Left ventricle myocardium inferior (tissue), 1 donor: ENCODE measurements around the gene NDST3. TPM values are rescaled to one million over a fixed set of nuclear protein-coding genes. Genes with fewer than 3 reads are reported as not detected.

Experiments used
- DNase-seq: peaks from one replicate; pipeline ENCODE4 v3.0.0-alpha.2; 2020
- H3K27ac ChIP-seq: fragments of 200-600 bp; replicated peaks from 2 replicates; pipeline ENCODE4 v1.8.0; 2021
- H3K27me3 ChIP-seq: fragments of 200-600 bp; 2 replicates; pipeline ENCODE4 v1.8.0; 2021; ENCODE audit warnings: low read depth
- H3K36me3 ChIP-seq: fragments of 200-600 bp; 2 replicates; pipeline ENCODE4 v1.8.0; 2021
- H3K4me1 ChIP-seq: fragments of 200-600 bp; 2 replicates; pipeline ENCODE4 v1.8.0; 2021
- H3K4me3 ChIP-seq: fragments of 200-600 bp; 2 replicates; pipeline ENCODE4 v1.8.0; 2021; ENCODE audit warnings: mild to moderate bottlenecking, moderate library complexity
- H3K9me3 ChIP-seq: fragments of 200-600 bp; replicated peaks from 2 replicates; pipeline ENCODE4 v1.8.0; 2021
- intact Hi-C: fragments of 100-400 bp; cut with micrococcal nuclease; formaldehyde crosslinking; loops from one replicate; pipeline ENCODE4 v1.11.0; 2022
- total RNA-seq: library from RNA; stranded (reverse); fragmentation: NEBNext Ultra II Directional; extraction: Animal tissue kit (Norgen Biotek cat#: 25700); gene quantifications from one replicate; pipeline ENCODE4 v1.2.1, GENCODE V29; 2021
- TF ChIP-seq, protein P1 (sequence below): fragments of 200-600 bp; IDR thresholded peaks from 2 replicates; pipeline ENCODE4 v1.8.0; 2021; ENCODE audit warnings: antibody characterized with exemption, mild to moderate bottlenecking, borderline replicate concordance
- donor health status: DM: no; HTN: yes; CAD: no; lungs with severe emphysema.

The NDST3 gene
- total RNA-seq, 1 donor from 2014 or later: not detected

DNA sequence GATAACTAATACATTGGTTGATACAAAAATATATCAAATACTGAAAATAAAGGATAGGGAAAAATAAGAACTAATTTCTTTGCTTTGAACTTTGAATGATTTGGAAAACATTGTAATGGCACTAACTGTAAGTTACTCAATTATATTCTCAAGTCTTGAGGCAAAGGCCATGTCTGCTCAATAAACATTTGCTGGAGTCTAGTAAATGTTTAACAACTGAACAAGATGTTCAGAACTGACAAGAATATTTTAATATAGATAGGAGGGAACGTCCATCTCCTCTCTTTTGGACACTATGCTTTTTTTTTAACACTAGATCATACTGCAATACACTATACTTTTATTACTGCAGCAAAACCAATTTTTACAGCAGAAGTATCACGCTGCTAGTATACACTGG lies 242.3 kb downstream of the NDST3 start:
- Histone ChIP-seq H3K4me3 (no peak overlapping the region), H3K36me3 (no peaks in the 10 kb centered on the region), H3K27ac (no peak overlapping the region), H3K4me1 (peaks cover 35% of the 10 kb centered on the region), H3K9me3 (no peaks in the 10 kb centered on the region), H3K27me3 (peaks cover 9% of the 10 kb centered on the region)
- DNase-seq: no peak
- intact Hi-C loops: no loop called here
- TF ChIP-seq, protein P1, sequence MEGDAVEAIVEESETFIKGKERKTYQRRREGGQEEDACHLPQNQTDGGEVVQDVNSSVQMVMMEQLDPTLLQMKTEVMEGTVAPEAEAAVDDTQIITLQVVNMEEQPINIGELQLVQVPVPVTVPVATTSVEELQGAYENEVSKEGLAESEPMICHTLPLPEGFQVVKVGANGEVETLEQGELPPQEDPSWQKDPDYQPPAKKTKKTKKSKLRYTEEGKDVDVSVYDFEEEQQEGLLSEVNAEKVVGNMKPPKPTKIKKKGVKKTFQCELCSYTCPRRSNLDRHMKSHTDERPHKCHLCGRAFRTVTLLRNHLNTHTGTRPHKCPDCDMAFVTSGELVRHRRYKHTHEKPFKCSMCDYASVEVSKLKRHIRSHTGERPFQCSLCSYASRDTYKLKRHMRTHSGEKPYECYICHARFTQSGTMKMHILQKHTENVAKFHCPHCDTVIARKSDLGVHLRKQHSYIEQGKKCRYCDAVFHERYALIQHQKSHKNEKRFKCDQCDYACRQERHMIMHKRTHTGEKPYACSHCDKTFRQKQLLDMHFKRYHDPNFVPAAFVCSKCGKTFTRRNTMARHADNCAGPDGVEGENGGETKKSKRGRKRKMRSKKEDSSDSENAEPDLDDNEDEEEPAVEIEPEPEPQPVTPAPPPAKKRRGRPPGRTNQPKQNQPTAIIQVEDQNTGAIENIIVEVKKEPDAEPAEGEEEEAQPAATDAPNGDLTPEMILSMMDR: no peak

DNA sequence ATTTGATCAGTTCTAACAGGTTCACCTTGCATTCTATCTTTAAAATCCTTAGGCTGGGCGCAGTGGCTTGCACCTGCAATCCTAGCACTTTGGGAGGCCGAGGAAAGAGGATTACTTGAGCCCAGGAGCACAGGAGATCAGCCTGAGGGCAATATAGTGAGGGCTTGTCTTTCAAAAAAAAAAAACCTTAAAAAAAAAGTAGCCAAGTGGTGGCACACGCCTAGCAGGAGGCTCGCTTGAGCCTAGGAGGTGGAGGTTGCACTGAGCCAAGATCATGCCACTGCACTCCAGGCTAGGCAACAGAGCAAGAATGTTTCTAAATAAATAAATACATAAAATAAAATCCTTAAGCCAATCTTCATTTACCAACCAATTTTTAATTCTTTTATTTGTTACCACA lies 243.0 kb downstream of the NDST3 start:
- no peak overlapping the region for H3K27ac ChIP-seq
- H3K36me3 ChIP-seq: no peaks in the 10 kb centered on the region
- H3K9me3 ChIP-seq: no peaks in the 10 kb centered on the region
- DNase-seq: no peak
- TF ChIP-seq, protein P1: no peak
- peaks cover 3% of the 10 kb centered on the region for H3K27me3 ChIP-seq
- peaks cover 42% of the 10 kb centered on the region for H3K4me1 ChIP-seq
- H3K4me3 ChIP-seq: no peak overlapping the region
- intact Hi-C loops: no loop called here

DNA sequence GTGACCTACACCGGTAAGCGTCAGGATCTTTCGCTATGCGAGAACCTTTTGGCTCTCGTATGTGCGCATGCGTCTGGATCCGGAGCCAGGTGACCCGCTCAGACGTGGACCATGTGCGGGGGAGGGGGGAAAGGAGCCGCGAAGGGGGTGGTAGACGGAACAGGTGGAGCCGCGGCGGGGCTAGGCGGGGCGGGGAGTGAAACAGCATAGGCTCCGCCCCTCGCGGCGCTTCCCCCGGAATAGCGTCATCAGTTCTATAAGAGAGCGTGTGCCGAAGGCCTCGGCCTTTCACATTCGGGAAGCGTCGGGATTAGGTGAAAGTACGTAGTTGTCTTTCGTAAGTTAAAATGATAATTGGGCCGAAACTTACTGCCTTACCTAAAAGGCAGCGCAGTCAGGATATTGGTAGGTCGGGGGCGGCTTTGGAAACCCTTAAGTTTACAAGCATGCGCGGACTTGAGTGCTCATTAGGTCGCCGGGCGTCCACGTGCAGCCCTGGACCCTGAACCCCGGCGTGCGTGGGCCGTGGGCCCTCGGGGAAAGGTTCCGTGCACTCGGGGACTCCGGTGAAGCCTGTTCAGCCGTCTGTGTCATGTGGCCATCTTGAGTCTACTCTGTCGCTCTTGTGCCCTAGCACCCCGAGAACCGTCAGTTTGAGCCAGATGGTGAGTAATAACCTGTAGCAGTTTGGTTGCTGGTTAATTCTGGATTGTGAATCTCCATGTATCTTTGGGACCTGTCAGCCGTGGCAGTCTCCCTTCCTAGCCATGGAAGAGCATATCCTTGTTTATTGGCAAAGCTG lies 244.4 kb downstream of the NDST3 start:
- Histone ChIP-seq H3K27me3 (no peaks in the 10 kb centered on the region), H3K27ac (peak overlapping the region; percentile 91), H3K9me3 (no peaks in the 10 kb centered on the region), H3K4me1 (peaks cover 47% of the 10 kb centered on the region), H3K36me3 (no peaks in the 10 kb centered on the region), H3K4me3 (peak overlapping the region; percentile 74)
- DNase-seq: peak; percentile 94
- intact Hi-C loops: no loop called here
- TF ChIP-seq, protein P1: no peak

DNA sequence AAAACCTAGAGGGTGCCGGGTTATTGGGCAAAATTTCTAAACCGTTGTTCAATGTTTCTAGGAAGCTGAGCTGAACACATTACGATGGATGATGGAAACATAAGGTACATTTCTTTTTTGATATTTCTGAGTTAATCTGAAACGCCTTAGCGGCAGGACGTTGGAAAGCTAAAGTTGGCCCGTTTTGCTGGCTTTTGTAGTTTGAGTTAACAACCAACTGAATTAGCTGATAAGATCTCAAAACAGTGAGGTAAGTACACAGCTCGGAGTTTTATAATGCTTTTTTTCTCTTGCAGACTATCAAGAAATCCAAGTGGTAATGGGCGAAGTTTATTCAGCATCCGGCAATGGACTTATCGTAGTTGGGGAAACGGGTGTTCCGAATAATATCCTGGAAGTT lies 245.0 kb downstream of the NDST3 start:
- Histone ChIP-seq H3K27me3 (no peaks in the 10 kb centered on the region), H3K9me3 (no peaks in the 10 kb centered on the region), H3K4me3 (peak overlapping the region; percentile 74), H3K4me1 (peaks cover 47% of the 10 kb centered on the region), H3K36me3 (no peaks in the 10 kb centered on the region), H3K27ac (peak overlapping the region; percentile 91)
- intact Hi-C loops: no loop called here
- TF ChIP-seq, protein P1: no peak
- no peak for DNase-seq

DNA sequence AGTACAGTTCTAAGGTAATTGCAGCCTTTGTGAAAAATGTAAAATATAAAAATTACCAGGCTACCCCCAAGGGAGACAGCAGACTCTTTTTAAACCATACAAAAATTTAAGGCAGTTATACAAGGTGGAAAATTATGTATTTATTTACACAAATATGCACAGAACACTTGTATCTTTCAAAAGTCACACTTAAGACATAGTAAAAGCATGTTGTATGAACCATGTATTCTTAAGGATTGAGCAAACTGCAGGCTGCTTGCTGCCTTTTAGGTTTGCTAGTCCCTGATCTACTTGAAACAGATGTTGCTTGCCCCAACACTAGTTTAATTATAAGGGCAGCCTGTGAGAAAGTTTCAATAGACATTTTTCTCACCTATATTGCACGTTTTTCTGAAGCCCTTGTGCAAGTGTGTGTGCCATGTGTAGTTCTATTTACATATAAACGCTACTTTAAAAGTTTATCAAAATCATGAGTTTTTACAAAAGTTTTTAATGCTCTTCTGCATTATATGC lies 245.7 kb downstream of the NDST3 start:
- intact Hi-C loops: no loop called here
- H3K36me3 ChIP-seq: no peaks in the 10 kb centered on the region
- peak overlapping the region; percentile 74 for H3K4me3 ChIP-seq
- H3K4me1 ChIP-seq: peaks cover 47% of the 10 kb centered on the region
- H3K27me3 ChIP-seq: no peaks in the 10 kb centered on the region
- no peak for DNase-seq
- H3K27ac ChIP-seq: peak overlapping the region; percentile 91
- H3K9me3 ChIP-seq: no peaks in the 10 kb centered on the region
- TF ChIP-seq, protein P1: no peak
